Naive B cell (primary cell): ENCODE data around the gene LIN7B. TPM values are rescaled to one million over a fixed set of nuclear protein-coding genes. Genes with fewer than 3 reads are reported as not detected.
"Not testable (repeated sequence)": the region's sequence is repeated elsewhere in the genome, so short reads cannot be mapped to it uniquely, and the experiment has no call there.

ENCODE experiments used
- ATAC-seq, 2 donors: fragments of 150-1000 bp; cut with Tn5 transposase; 2 replicates each; pipeline ENCODE4 v1.10.0; 2021; ENCODE audit warnings: low read depth in 2 of 2, mild to moderate bottlenecking in 2 of 2, moderate library complexity in 2 of 2
- DNase-seq: peaks from one replicate; pipeline ENCODE4 v3.0.0; 2022
- H3K27ac Mint-ChIP-seq, 6 donors: one replicate each; pipeline ENCODE4 v1.8.0; 2020 to 2022; ENCODE audit warnings: mild to moderate bottlenecking in 6 of 6, mixed read lengths in 6 of 6, moderate library complexity in 5 of 6, inconsistent platforms in 2 of 6
- H3K27me3 Mint-ChIP-seq, 3 donors: one replicate each; pipeline ENCODE4 v1.8.0; 2021 to 2022; ENCODE audit warnings: mixed read lengths in 3 of 3, mild to moderate bottlenecking in 1 of 3
- H3K36me3 Mint-ChIP-seq, 2 donors: one replicate each; pipeline ENCODE4 v1.8.0; 2020 to 2022; ENCODE audit warnings: mixed read lengths in 2 of 2, inconsistent platforms in 1 of 2, mild to moderate bottlenecking in 1 of 2
- H3K4me1 Mint-ChIP-seq, 3 donors: one replicate each; pipeline ENCODE4 v1.8.0; 2020 to 2022; ENCODE audit warnings: mixed read lengths in 3 of 3, inconsistent platforms in 1 of 3, mild to moderate bottlenecking in 1 of 3, moderate library complexity in 1 of 3
- H3K4me3 Mint-ChIP-seq, 8 donors: one replicate each; pipeline ENCODE4 v1.8.0; 2020 to 2022; ENCODE audit warnings: mild to moderate bottlenecking in 8 of 8, mixed read lengths in 8 of 8, moderate library complexity in 8 of 8, inconsistent platforms in 2 of 8
- H3K9me3 Mint-ChIP-seq, 7 donors: one replicate each; pipeline ENCODE4 v1.8.0; 2020 to 2022; ENCODE audit warnings: mixed read lengths in 7 of 7, mild to moderate bottlenecking in 5 of 7, inconsistent platforms in 2 of 7, moderate library complexity in 1 of 7
- polyA plus RNA-seq, 6 donors: library from polyadenylated mRNA; unstranded; fragments of 300-500 nt; fragmentation: Illumina TruSeq; gene quantifications; one replicate each; pipeline ENCODE4 v1.2.3, GENCODE V29; 2021; ENCODE audit warnings: low read depth in 6 of 6

The LIN7B gene
- polyA plus RNA-seq, 6 donors from 2014 or later: 2.8 to 5.0 (median 3.5) TPM; not detected in 1

GRCh38 chr19:49118565-49119410, 4.6 kb downstream of the LIN7B start, which contains the start of gene C19orf73:
TSS of gene C19orf73 (minus strand) at chr19:49119143. CDS start at chr19:49119022, 121 bp downstream.
- Mint-ChIP-seq H3K27ac (peak within 1 kb of the TSS; percentile 86 to 98 (median 94)), H3K36me3 (no peaks in the 10 kb centered on the region), H3K27me3 (peaks cover 8 to 10% (median 8%) of the 10 kb centered on the region in 3 donors), H3K9me3 (no peaks in the 10 kb centered on the region), H3K4me1 (peaks cover 34 to 41% (median 40%) of the 10 kb centered on the region in 3 donors), H3K4me3 (peak within 1 kb of the TSS; percentile 77 to 93 (median 89))
- DNase-seq (peak; percentile 98), ATAC-seq (peak; percentile 73 to 78)

- DNase-seq: no peak
- peak within 1 kb of the TSS; percentile 77 to 93 (median 89) for H3K4me3 Mint-ChIP-seq
- no peak for ATAC-seq
- peak within 1 kb of the TSS; percentile 86 to 98 (median 94) for H3K27ac Mint-ChIP-seq
- no peaks in the 10 kb centered on the region for H3K9me3 Mint-ChIP-seq
- H3K27me3 Mint-ChIP-seq: peaks cover 8 to 10% (median 8%) of the 10 kb centered on the region in 3 donors
- H3K4me1 Mint-ChIP-seq: peaks cover 32 to 38% (median 37%) of the 10 kb centered on the region in 3 donors
- H3K36me3 Mint-ChIP-seq: no peaks in the 10 kb centered on the region
Observed at GRCh38 chr19:49119411-49120324, 5.5 kb downstream of the LIN7B start, which contains the start of gene PPFIA3. TSS of gene PPFIA3 (plus strand) at chr19:49119544. CDS start at chr19:49127874, 8,330 bp downstream.

DNA sequence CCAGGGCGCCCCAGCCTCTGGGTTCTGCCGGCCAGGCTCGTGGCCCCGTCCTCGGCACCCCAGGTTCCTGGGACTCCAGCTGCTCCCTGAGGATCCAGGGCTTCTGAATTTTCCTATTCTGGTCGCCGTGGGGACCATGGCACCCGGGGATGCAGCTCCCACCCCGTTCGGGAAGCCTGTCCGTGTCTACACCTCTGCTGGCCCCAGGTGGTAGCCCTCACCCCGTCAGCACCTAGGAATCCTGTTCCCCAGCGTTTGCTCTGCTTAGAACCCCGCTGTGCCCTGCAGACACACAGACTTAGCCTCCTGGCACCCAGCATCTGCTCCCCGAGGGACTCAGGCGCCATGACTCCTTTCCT, 6.1 kb downstream of the LIN7B start:
- Mint-ChIP-seq H3K27me3 (peaks cover 8 to 10% (median 8%) of the 10 kb centered on the region in 3 donors), H3K27ac (peak overlapping the region in 1 of 6 donors; percentile 0), H3K4me3 (peak overlapping the region; percentile 73 to 91 (median 81)), H3K36me3 (no peaks in the 10 kb centered on the region), H3K9me3 (no peaks in the 10 kb centered on the region), H3K4me1 (peaks cover 32 to 33% (median 33%) of the 10 kb centered on the region in 3 donors)
- ATAC-seq (no peak), DNase-seq (no peak)

GRCh38 chr19:49120868-49121267, 6.7 kb downstream of the LIN7B start:
- Mint-ChIP-seq H3K36me3 (no peaks in the 10 kb centered on the region), H3K9me3 (no peaks in the 10 kb centered on the region), H3K27me3 (peaks cover 8 to 10% (median 8%) of the 10 kb centered on the region in 3 donors), H3K4me1 (peaks cover 31 to 33% (median 32%) of the 10 kb centered on the region in 3 donors), H3K27ac (peak overlapping the region in 2 of 6 donors; percentile 0 to 66), H3K4me3 (peak overlapping the region; percentile 73 to 91 (median 81))
- DNase-seq: no peak
- ATAC-seq: no peak

- DNase-seq, H3K27ac Mint-ChIP-seq, ATAC-seq, H3K9me3 Mint-ChIP-seq, H3K36me3 Mint-ChIP-seq: not testable (repeated sequence)
- Mint-ChIP-seq H3K27me3 (peaks cover 8 to 10% (median 8%) of the 10 kb centered on the region in 3 donors), H3K4me1 (peaks cover 23 to 26% (median 25%) of the 10 kb centered on the region in 3 donors), H3K4me3 (peak overlapping the region in 1 of 8 donors; percentile 55)
Observed at GRCh38 chr19:49121841-49122240, 7.7 kb downstream of the LIN7B start.

- not testable (repeated sequence) for H3K27ac Mint-ChIP-seq, ATAC-seq, H3K36me3 Mint-ChIP-seq, DNase-seq, H3K9me3 Mint-ChIP-seq
- Mint-ChIP-seq H3K4me3 (peak overlapping the region in 1 of 8 donors; percentile 21), H3K27me3 (peaks cover 8 to 12% (median 10%) of the 10 kb centered on the region in 3 donors), H3K4me1 (peaks cover 15 to 18% (median 17%) of the 10 kb centered on the region in 3 donors)
Observed at GRCh38 chr19:49123285-49123684, 9.1 kb downstream of the LIN7B start.

DNA sequence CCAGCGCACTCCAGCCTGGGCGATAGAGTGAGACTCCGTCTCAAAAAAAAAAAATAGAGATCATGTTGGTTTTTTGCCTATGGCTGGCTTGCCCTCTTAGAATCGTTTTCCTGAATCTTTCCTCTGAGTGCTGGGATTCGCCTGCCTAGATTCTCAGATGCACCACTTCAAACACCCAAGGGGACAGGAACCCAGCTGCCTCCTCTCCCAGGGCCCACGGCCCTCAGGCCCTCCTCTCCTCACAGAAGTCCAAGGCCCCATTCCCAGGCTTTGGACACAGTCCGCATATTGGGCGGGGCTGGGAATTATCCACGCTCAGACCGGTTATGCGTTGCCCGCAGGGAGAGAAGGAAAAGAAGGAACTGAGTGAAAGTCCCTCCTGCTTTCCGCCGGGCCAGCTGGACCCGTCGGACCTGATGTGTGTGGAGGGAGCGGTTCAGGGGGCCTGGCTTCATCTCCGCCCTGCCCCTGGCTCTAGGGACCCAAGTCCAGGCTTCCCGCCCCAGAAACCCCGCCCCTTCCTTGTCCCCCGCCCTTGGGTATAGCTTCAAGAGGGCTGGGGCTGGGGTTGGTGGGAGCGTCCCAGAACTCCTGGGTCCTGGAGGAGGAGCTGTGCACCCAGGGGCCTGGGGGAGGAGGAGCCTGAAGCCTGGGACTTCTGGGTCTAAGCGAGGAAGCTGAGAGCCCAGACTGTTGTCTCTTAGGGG, 11.0 kb downstream of the LIN7B start:
- H3K9me3 Mint-ChIP-seq: peaks cover 0 to 7% (median 0%) of the 10 kb centered on the region in 7 donors
- H3K4me1 Mint-ChIP-seq: peaks cover 21 to 28% (median 25%) of the 10 kb centered on the region in 3 donors
- DNase-seq: no peak
- H3K27ac Mint-ChIP-seq: no peak overlapping the region
- H3K27me3 Mint-ChIP-seq: peaks cover 8 to 25% (median 12%) of the 10 kb centered on the region in 3 donors
- H3K4me3 Mint-ChIP-seq: peak overlapping the region in 2 of 8 donors; percentile 57 to 69
- ATAC-seq: no peak
- H3K36me3 Mint-ChIP-seq: no peaks in the 10 kb centered on the region

DNA sequence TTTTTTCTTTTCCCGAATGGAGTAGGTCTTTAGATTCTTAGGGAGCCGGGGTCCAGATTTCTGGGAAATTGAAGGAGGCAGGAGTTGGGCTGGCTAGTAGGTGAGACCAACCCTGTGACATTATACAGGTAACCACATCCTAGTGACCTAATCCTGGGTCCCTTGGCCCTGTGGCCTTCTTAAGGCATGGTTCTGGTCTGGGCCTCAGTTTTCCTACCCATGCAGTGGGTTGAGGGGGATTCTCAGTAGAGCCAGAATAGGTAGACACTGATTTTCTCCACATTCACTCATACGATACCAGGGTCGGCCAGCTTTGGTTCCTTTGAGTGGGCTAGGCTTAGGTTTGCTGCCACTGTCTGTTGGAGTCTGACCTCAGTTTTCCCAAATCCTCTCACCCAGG, 12.4 kb downstream of the LIN7B start:
- Mint-ChIP-seq H3K9me3 (peaks cover 0 to 7% (median 0%) of the 10 kb centered on the region in 7 donors), H3K4me3 (peak overlapping the region in 4 of 8 donors; percentile 1 to 51 (median 20)), H3K27ac (peak overlapping the region in 1 of 6 donors; percentile 54), H3K4me1 (peaks cover 13 to 18% (median 18%) of the 10 kb centered on the region in 3 donors), H3K27me3 (peaks cover 4 to 15% (median 4%) of the 10 kb centered on the region in 3 donors), H3K36me3 (no peaks in the 10 kb centered on the region)
- ATAC-seq (no peak), DNase-seq (no peak)

- peak overlapping the region in 5 of 8 donors; percentile 30 to 87 (median 33) for H3K4me3 Mint-ChIP-seq
- not testable (repeated sequence) for ATAC-seq, DNase-seq, H3K9me3 Mint-ChIP-seq, H3K36me3 Mint-ChIP-seq, H3K27ac Mint-ChIP-seq
- H3K27me3 Mint-ChIP-seq: peaks cover 3 to 15% (median 4%) of the 10 kb centered on the region in 3 donors
- H3K4me1 Mint-ChIP-seq: peaks cover 13 to 18% (median 18%) of the 10 kb centered on the region in 3 donors
Observed at GRCh38 chr19:49127225-49127624, 13.1 kb downstream of the LIN7B start.

- Mint-ChIP-seq H3K27me3 (peaks cover 0 to 15% (median 9%) of the 10 kb centered on the region in 3 donors), H3K4me3 (peak overlapping the region; percentile 75 to 92 (median 88)), H3K4me1 (peaks cover 17 to 21% (median 18%) of the 10 kb centered on the region in 3 donors), H3K9me3 (peaks cover 0 to 8% (median 0%) of the 10 kb centered on the region in 7 donors), H3K27ac (peak overlapping the region; percentile 17 to 94 (median 88)), H3K36me3 (no peaks in the 10 kb centered on the region)
- ATAC-seq (peak; percentile 89 to 90), DNase-seq (peak; percentile 90)
Observed at GRCh38 chr19:49127674-49128544, 13.7 kb downstream of the LIN7B start.

GRCh38 chr19:49128545-49129237, 14.5 kb downstream of the LIN7B start:
- H3K36me3 Mint-ChIP-seq: no peaks in the 10 kb centered on the region
- H3K4me3 Mint-ChIP-seq: peak overlapping the region in 7 of 8 donors; percentile 72 to 91 (median 87)
- DNase-seq: no peak
- H3K27ac Mint-ChIP-seq: peak overlapping the region in 4 of 6 donors; percentile 17 to 94 (median 80)
- ATAC-seq: no peak
- H3K9me3 Mint-ChIP-seq: peaks cover 0 to 8% (median 0%) of the 10 kb centered on the region in 7 donors
- H3K4me1 Mint-ChIP-seq: peaks cover 21 to 29% (median 23%) of the 10 kb centered on the region in 3 donors
- H3K27me3 Mint-ChIP-seq: peaks cover 0 to 20% (median 17%) of the 10 kb centered on the region in 3 donors
